OCI-LY1 (cell line): ENCODE measurements around the gene DLX5.

Experiments
- EZH2 ChIP-seq: fragments of 200-600 bp; sonication (generic), shearing (Covaris generic); IDR thresholded peaks from 2 replicates; pipeline ENCODE4 v1.8.0; 2017; ENCODE audit warnings: borderline replicate concordance, mixed run types, mild to moderate bottlenecking, antibody characterized with exemption, low read length, moderate library complexity, mixed read lengths
- TF ChIP-seq, protein P1 (sequence below): fragments of 200-600 bp; sonication (generic), shearing (Covaris generic); IDR thresholded peaks from 2 replicates; pipeline ENCODE4 v1.5.1; 2017; ENCODE audit warnings: mild to moderate bottlenecking, antibody characterized with exemption, low read length, moderate library complexity, mixed read lengths

DNA sequence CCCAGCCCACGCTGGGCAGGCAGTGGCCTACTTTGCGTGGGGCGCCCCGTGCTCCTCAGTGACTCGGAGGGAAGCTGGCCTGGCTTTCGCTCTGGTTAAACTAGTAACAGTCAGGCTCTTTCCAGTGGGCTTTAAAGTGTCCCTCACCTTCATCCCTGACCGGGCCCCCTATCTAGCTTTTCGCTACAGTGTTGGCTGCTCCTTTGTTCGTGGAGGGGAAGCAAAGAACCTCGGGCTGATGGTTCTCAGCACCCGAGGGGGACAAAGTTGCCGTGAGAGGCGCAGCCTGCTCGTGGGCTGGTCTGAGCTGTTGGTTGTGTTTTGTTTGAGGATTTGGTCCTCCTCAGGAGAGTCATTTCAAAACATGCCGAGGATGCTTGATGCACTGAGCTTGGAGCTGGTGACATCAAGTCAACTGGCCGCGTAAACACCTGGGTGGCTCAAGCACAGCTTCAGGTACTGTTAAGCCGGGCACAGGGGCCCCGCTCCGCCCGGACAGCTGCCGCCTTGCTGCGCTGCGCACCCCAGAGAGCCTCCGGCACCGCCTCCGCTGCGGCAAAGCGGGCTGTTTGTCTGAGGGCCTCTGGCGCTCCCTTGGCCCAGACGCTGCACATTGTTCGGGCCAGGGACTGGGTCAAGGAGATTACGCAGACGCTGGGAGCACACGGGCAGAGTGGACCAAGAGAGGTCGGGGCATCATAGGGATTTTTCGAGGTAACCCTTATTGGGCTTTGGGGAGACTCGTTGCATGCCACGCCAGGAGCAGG, 17.6 kb downstream of the DLX5 start:
- TF ChIP-seq, protein P1, sequence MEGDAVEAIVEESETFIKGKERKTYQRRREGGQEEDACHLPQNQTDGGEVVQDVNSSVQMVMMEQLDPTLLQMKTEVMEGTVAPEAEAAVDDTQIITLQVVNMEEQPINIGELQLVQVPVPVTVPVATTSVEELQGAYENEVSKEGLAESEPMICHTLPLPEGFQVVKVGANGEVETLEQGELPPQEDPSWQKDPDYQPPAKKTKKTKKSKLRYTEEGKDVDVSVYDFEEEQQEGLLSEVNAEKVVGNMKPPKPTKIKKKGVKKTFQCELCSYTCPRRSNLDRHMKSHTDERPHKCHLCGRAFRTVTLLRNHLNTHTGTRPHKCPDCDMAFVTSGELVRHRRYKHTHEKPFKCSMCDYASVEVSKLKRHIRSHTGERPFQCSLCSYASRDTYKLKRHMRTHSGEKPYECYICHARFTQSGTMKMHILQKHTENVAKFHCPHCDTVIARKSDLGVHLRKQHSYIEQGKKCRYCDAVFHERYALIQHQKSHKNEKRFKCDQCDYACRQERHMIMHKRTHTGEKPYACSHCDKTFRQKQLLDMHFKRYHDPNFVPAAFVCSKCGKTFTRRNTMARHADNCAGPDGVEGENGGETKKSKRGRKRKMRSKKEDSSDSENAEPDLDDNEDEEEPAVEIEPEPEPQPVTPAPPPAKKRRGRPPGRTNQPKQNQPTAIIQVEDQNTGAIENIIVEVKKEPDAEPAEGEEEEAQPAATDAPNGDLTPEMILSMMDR = no peak
- no peak for TF ChIP-seq EZH2
